Stomach (tissue), 4 donors: ENCODE results near the gene HSD17B12.

Experiments used
- EP300 ChIP-seq: sonication (generic); formaldehyde crosslinking; IDR thresholded peaks from one replicate; pipeline ENCODE4 v1.6.1; 2017; ENCODE audit warnings: antibody characterized with exemption
- POLR2A ChIP-seq, 4 donors: fragments of 450-650 bp; IDR thresholded peaks; one replicate each; pipeline ENCODE4 v1.6.1; 2016; ENCODE audit warnings: antibody characterized with exemption in 4 of 4, control low read depth in 2 of 4, mild to moderate bottlenecking in 1 of 4, moderate library complexity in 1 of 4
- POLR2AphosphoS5 ChIP-seq, 3 donors: sonication (generic); formaldehyde crosslinking; IDR thresholded peaks; one replicate each; pipeline ENCODE4 v1.6.1; 2016; ENCODE audit warnings: antibody characterized with exemption in 3 of 3
- TF ChIP-seq, protein P1 (sequence below), 7 experiments: fragments of 450-650 bp in 4 of 7; fragments of 200-600 bp in 3 of 7; sonication (generic) in 3 of 7; IDR thresholded peaks; one replicate each; pipeline ENCODE4 v1.5.1; 2016 to 2019; ENCODE audit warnings: antibody characterized with exemption in 7 of 7, control low read depth in 2 of 7, mild to moderate bottlenecking in 1 of 7

DNA sequence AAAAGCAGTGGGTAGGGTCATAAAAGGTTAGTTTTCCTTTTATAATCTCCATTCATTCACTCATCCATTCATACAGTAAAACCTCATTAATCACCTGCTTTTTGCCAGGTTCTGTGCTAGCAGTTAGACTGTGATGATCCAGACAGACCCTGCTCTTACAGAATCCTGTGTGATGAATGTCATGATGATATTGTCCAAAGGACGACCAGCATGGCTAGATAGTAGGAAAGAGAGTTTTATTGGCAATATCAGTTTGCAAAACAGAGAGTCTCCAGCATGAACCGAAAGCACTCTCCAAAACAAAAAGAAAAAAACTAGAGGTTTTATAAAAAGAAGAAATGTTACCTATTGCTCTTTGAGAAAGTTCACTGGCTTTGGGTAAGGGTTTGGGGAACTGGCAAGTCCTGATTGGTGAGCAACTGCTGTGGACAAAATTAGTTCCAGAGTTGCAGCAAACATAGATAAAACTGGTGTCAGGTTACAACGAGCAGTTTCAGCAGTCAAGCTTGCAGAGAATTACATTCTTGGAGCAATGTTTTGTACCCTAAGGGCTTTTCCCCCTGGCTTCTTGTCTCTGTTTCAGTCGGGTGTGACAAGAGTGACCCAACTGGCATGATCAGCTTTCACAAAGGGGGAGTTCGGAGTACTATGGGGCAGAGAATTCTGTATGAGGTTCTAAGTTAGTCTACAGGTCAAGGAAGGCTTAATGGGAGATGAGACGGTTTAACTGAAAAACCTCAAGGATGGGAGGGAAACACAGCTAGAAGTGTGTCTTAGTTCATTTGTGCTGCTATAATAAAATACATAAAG lies 58.3 kb downstream of the HSD17B12 start:
- TF ChIP-seq, protein P1, sequence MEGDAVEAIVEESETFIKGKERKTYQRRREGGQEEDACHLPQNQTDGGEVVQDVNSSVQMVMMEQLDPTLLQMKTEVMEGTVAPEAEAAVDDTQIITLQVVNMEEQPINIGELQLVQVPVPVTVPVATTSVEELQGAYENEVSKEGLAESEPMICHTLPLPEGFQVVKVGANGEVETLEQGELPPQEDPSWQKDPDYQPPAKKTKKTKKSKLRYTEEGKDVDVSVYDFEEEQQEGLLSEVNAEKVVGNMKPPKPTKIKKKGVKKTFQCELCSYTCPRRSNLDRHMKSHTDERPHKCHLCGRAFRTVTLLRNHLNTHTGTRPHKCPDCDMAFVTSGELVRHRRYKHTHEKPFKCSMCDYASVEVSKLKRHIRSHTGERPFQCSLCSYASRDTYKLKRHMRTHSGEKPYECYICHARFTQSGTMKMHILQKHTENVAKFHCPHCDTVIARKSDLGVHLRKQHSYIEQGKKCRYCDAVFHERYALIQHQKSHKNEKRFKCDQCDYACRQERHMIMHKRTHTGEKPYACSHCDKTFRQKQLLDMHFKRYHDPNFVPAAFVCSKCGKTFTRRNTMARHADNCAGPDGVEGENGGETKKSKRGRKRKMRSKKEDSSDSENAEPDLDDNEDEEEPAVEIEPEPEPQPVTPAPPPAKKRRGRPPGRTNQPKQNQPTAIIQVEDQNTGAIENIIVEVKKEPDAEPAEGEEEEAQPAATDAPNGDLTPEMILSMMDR (IDR thresholded peaks at IDR 0.05): no peak
- TF ChIP-seq EP300 (no peak), POLR2A (IDR thresholded peaks at IDR 0.05) (no peak), POLR2AphosphoS5 (IDR thresholded peaks at IDR 0.05) (no peak)
